G401.6 (cell line): Measurements from ENCODE around the gene KBTBD3.
A peak's percentile ranks its signal among the peaks of the same experiment; 100 is the strongest.

ENCODE experiments used
- FAIRE-seq: peaks from 2 replicates; lab custom pipeline; 2012; peaks lifted over from hg19 to GRCh38; lab: Jason Lieb, UNC

KBTBD3 gene

GRCh38 chr11:106076919-106077608, at the start of gene KBTBD3:
Gene KBTBD3 (minus strand): TSS chr11:106077347. CDS start chr11:106059097, 18,250 bp downstream.
- FAIRE-seq: peak; percentile 96

- no peak for FAIRE-seq
These were observed 44.6 kb upstream of the KBTBD3 start for GRCh38 chr11:106121570-106122320.

GRCh38 chr11:106105986-106106385, 28.8 kb upstream of the KBTBD3 start:
- FAIRE-seq: no peak

GRCh38 chr11:106101819-106102218, 24.7 kb upstream of the KBTBD3 start:
- no peak for FAIRE-seq

GRCh38 chr11:106101370-106101769, 24.2 kb upstream of the KBTBD3 start:
- FAIRE-seq: no peak

- no peak for FAIRE-seq
These were observed 21.9 kb upstream of the KBTBD3 start for GRCh38 chr11:106098893-106099553.

- FAIRE-seq: no peak
These were observed 15.3 kb upstream of the KBTBD3 start for GRCh38 chr11:106092446-106092845.

GRCh38 chr11:106091480-106092123, 14.5 kb upstream of the KBTBD3 start:
- no peak for FAIRE-seq

GRCh38 chr11:106088896-106089295, 11.7 kb upstream of the KBTBD3 start:
- FAIRE-seq: no peak

GRCh38 chr11:106087815-106088435, 10.8 kb upstream of the KBTBD3 start:
- FAIRE-seq: peak; percentile 96

- peak; percentile 82 for FAIRE-seq
These were observed 9.7 kb upstream of the KBTBD3 start for GRCh38 chr11:106086850-106087249.

GRCh38 chr11:106086135-106086534, 9.0 kb upstream of the KBTBD3 start:
- FAIRE-seq: no peak

GRCh38 chr11:106082096-106082495, 4.9 kb upstream of the KBTBD3 start:
- no peak for FAIRE-seq

GRCh38 chr11:106077609-106078455, 685 bp upstream of the KBTBD3 start, which contains the start of gene AASDHPPT:
Gene AASDHPPT (plus strand): TSS chr11:106077662. CDS start chr11:106077711, 49 bp downstream.
- FAIRE-seq: no peak

- no peak for FAIRE-seq
These were observed 802 bp downstream of the KBTBD3 start for GRCh38 chr11:106076171-106076918.

GRCh38 chr11:106072804-106073203, 4.3 kb downstream of the KBTBD3 start:
- FAIRE-seq: no peak

- FAIRE-seq: no peak
These were observed 6.5 kb downstream of the KBTBD3 start for GRCh38 chr11:106070606-106071005.

- FAIRE-seq: no peak
These were observed 14.1 kb downstream of the KBTBD3 start for GRCh38 chr11:106063009-106063408.

- no peak for FAIRE-seq
These were observed 14.9 kb downstream of the KBTBD3 start for GRCh38 chr11:106061954-106062949.
